PC-9 (cell line): ENCODE results near the gene STAB2.

Source experiments
- CTCF ChIP-seq: fragments of 200-600 bp; sonication (generic); conservative IDR thresholded peaks from 2 replicates; pipeline ENCODE4 v1.6.1; 2017; ENCODE audit warnings: mixed run types, antibody characterized with exemption, mild to moderate bottlenecking, moderate library complexity
- EZH2 ChIP-seq: fragments of 200-600 bp; sonication (generic); IDR thresholded peaks from 2 replicates; pipeline ENCODE4 v1.8.0; 2017; ENCODE audit warnings: antibody characterized with exemption, low read depth

GRCh38 chr12:103623716-103624115 is 36.6 kb downstream of the STAB2 start:
- no peak for TF ChIP-seq CTCF
- TF ChIP-seq EZH2 = no peak
